GM18907 (cell line): Measurements from ENCODE around the gene MYO18A.

Source experiments
- ATAC-seq: cut with Tn5 transposase; IDR thresholded peaks from one replicate; pipeline ENCODE4 v1.9.1; 2021; ENCODE audit warnings: mild to moderate bottlenecking, moderate library complexity; ENCODE audit not compliant: unreplicated experiment

MYO18A gene

GRCh38 chr17:29038085-29038795 lies 142.0 kb downstream of the MYO18A start:
- ATAC-seq, result no peak

GRCh38 chr17:29037739-29038084 lies 142.5 kb downstream of the MYO18A start:
- ATAC-seq, result no peak

- ATAC-seq, result no peak
These were observed 143.6 kb downstream of the MYO18A start for GRCh38 chr17:29036584-29036983.

- no peak for ATAC-seq
These were observed 145.7 kb downstream of the MYO18A start for GRCh38 chr17:29034510-29034909.

- no peak for ATAC-seq
These were observed 147.4 kb downstream of the MYO18A start for GRCh38 chr17:29032857-29033197.

- no peak for ATAC-seq
These were observed 148.0 kb downstream of the MYO18A start for GRCh38 chr17:29032013-29032856.

- ATAC-seq, result no peak
These were observed 148.7 kb downstream of the MYO18A start for GRCh38 chr17:29031488-29031887.

GRCh38 chr17:29024316-29024952 lies 155.8 kb downstream of the MYO18A start:
- no peak for ATAC-seq

GRCh38 chr17:29022074-29022473 lies 158.1 kb downstream of the MYO18A start:
- no peak for ATAC-seq

GRCh38 chr17:29021226-29021625 lies 159.0 kb downstream of the MYO18A start:
- no peak for ATAC-seq
